Right lung (tissue), 5 donors: ENCODE results near the gene NCKAP5. TPM values are rescaled to one million over a fixed set of nuclear protein-coding genes. Genes with fewer than 3 reads are reported as not detected.

Experiments
- DNase-seq, 2 donors: peaks; one replicate each; pipeline ENCODE4 v3.0.0-alpha.2; 2013
- polyA plus RNA-seq, 5 donors: library from polyadenylated mRNA; unstranded; fragments of 120-200 nt; gene quantifications; one replicate each; pipeline versions ENCODE4 v1.2.1 to v1.2.3, GENCODE V29; 2013; ENCODE audit warnings: inconsistent platforms in 1 of 5, low replicate concordance in 1 of 5; ENCODE audit not compliant: insufficient read length in 5 of 5, insufficient read depth in 1 of 5

The NCKAP5 gene
- polyA plus RNA-seq, 5 donors = 15.1 to 20.7 (median 15.9) TPM

GRCh38 chr2:132638313-132639040, 929.8 kb downstream of the NCKAP5 start:
- no peak for DNase-seq

- DNase-seq = no peak
Measured at GRCh38 chr2:132636346-132636745, 931.9 kb downstream of the NCKAP5 start.

DNA sequence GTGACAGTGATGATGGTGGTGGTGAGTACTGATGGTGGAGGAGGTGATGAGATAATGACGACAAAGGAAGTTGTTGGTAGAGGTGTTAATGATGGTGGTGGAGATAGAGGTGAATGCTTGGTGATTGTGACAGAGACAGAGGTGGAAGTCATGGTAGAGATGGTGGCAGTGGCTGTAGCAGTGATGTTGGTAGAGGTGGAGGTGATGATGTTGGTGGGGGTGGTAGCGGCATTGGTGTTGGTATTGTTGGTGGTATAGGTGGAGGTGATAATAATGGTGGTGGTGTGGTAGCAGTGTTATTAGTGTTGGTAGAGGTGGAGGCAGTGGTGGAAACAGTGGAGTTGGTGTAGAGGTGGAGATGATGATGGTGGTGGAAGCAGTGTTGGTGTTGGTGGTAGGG, 934.6 kb downstream of the NCKAP5 start:
- no peak for DNase-seq

DNA sequence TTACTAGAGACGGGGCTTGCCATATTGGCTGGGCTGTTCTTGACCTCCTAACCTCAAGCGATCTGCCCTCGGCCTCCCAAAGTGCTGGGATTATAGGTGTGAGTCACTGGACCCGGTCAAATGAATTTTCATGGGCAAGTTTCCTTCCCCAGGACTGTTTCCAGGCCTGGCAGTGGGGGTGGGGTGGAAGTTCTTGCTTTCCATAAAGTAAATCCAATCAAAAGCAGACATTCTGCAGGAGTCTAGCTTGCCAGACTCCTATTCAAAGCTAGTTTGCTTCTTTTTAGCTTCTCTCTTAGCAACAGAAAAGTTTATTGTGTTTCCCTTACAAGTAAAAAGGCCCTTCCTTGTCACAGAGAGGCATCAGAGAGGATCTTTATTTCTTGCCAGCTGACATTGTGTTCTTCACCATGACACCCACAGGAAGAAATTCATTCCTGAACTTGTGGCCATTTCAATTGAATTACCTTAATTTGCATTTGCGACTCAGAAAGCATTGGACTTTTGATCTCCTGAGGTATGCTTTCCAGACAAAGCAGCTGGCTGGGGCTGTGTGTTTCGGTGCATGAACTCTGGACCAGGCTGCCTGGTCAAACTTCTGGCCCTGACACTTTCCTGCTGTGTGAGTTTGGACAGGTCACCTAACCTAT, 936.1 kb downstream of the NCKAP5 start:
- DNase-seq = no peak

- DNase-seq = no peak
Measured at GRCh38 chr2:132627536-132627935, 940.7 kb downstream of the NCKAP5 start.

GRCh38 chr2:132623096-132623839, 945.0 kb downstream of the NCKAP5 start:
- DNase-seq = no peak
